IMR-90 (cell line): ENCODE results near the gene CGNL1. TPM values are rescaled to one million over a fixed set of nuclear protein-coding genes. Genes with fewer than 3 reads are reported as not detected.

Experiments
- ATAC-seq: fragments of 200-7000 bp; cut with Tn5 transposase; 2 replicates; pipeline ENCODE4 v1.9.1; 2020; ENCODE audit warnings: low read depth, mild to moderate bottlenecking, moderate library complexity
- BruUV-seq: library from RNA; stranded (reverse); fragments of 400-500 nt; replicated peaks from 2 replicates; lab custom pipeline; 2021; lab: Mats Ljungman, UMichigan
- CTCF ChIA-PET: fragments of 300-600 bp; formaldehyde crosslinking; extraction: SDS; loops from one replicate; lab custom pipeline; 2021; ENCODE audit warnings: antibody characterized with exemption; lab: Yijun Ruan, JAX
- POLR2A ChIA-PET: fragments of 300-600 bp; sonication (Branson Sonifier 250); formaldehyde crosslinking; loops from one replicate; lab custom pipeline; 2022; ENCODE audit warnings: antibody characterized with exemption; ENCODE audit not compliant: unreplicated experiment; lab: Charles Lee
- DNase-seq: peaks from one replicate; pipeline ENCODE4 v3.0.0; 2013
- H2AFZ ChIP-seq: replicated peaks from 2 replicates; pipeline ENCODE3; 2013; ENCODE audit warnings: low read length, mild to moderate bottlenecking; ENCODE audit not compliant: poor library complexity
- H2AK5ac ChIP-seq: 2 replicates; pipeline ENCODE4 v1.6.1; 2013; ENCODE audit warnings: low read depth, low read length, inconsistent platforms
- H2AK9ac ChIP-seq: replicated peaks from 2 replicates; pipeline ENCODE3; 2013; ENCODE audit warnings: mild to moderate bottlenecking, low read depth, low read length, moderate library complexity; ENCODE audit not compliant: poor library complexity
- H2BK120ac ChIP-seq: 2 replicates; pipeline ENCODE4 v1.6.1; 2013; ENCODE audit warnings: low read depth, low read length, inconsistent platforms
- H2BK15ac ChIP-seq: 3 replicates; pipeline ENCODE4 v1.6.1; 2013; ENCODE audit warnings: low read depth, low read length, inconsistent platforms
- H2BK20ac ChIP-seq: 2 replicates; pipeline ENCODE4 v1.6.1; 2013; ENCODE audit warnings: low read depth, mild to moderate bottlenecking, inconsistent platforms, low read length, moderate library complexity
- H2BK5ac ChIP-seq: 2 replicates; pipeline ENCODE4 v1.6.1; 2013; ENCODE audit warnings: mild to moderate bottlenecking, low read depth, low read length, inconsistent platforms; ENCODE audit not compliant: poor library complexity, severe bottlenecking
- H3K14ac ChIP-seq: replicated peaks from 2 replicates; pipeline ENCODE4 v1.6.1; 2013; ENCODE audit warnings: low read depth, low read length, inconsistent platforms
- H3K18ac ChIP-seq: 2 replicates; pipeline ENCODE4 v1.6.1; 2013; ENCODE audit warnings: low read depth, low read length, control low read depth
- H3K23ac ChIP-seq: 2 replicates; pipeline ENCODE4 v1.6.1; 2013; ENCODE audit warnings: low read depth, low read length, inconsistent platforms
- H3K27ac ChIP-seq: 2 replicates; pipeline ENCODE4 v1.5.1; 2013; ENCODE audit warnings: mild to moderate bottlenecking, control low read depth, low read length; ENCODE audit not compliant: insufficient read depth
- H3K27me3 ChIP-seq: 2 replicates; pipeline ENCODE4 v1.6.1; 2013; ENCODE audit warnings: low read length; ENCODE audit not compliant: control insufficient read depth, insufficient read depth
- H3K36me3 ChIP-seq: 2 replicates; pipeline ENCODE4 v1.6.1; 2013; ENCODE audit warnings: low read length, mixed read lengths; ENCODE audit not compliant: control insufficient read depth, insufficient read depth
- H3K4ac ChIP-seq: 2 replicates; pipeline ENCODE4 v1.6.1; 2013; ENCODE audit warnings: low read depth, low read length, inconsistent platforms
- H3K4me1 ChIP-seq: 2 replicates; pipeline ENCODE4 v1.6.1; 2013; ENCODE audit warnings: low read length, mixed read lengths; ENCODE audit not compliant: control insufficient read depth, insufficient read depth
- H3K4me2 ChIP-seq: 2 replicates; pipeline ENCODE4 v1.6.1; 2013; ENCODE audit warnings: low read depth, mild to moderate bottlenecking, control low read depth, low read length, moderate library complexity
- H3K4me3 ChIP-seq: 2 replicates; pipeline ENCODE4 v1.5.1; 2013; ENCODE audit warnings: low read depth, mild to moderate bottlenecking, control low read depth, low read length, moderate library complexity; ENCODE audit not compliant: insufficient read depth
- H3K56ac ChIP-seq: 2 replicates; pipeline ENCODE4 v1.6.1; 2013; ENCODE audit warnings: low read length, inconsistent platforms; ENCODE audit not compliant: insufficient read depth; ENCODE audit errors: extremely low read depth
- H3K79me1 ChIP-seq, 2 experiments: 2 replicates each; pipeline ENCODE4 v1.6.1; 2013; ENCODE audit warnings: low read length in 2 of 2, inconsistent platforms in 1 of 2, low read depth in 1 of 2
- H3K9ac ChIP-seq: 2 replicates; pipeline ENCODE4 v1.6.1; 2013; ENCODE audit warnings: low read depth, low read length, control low read depth
- H3K9me1 ChIP-seq: 2 replicates; pipeline ENCODE4 v1.6.1; 2013; ENCODE audit warnings: low read length, inconsistent platforms; ENCODE audit not compliant: insufficient read depth
- H3K9me3 ChIP-seq: 2 replicates; pipeline ENCODE4 v1.6.1; 2013; ENCODE audit warnings: low read length; ENCODE audit not compliant: control insufficient read depth, insufficient read depth
- H4K20me1 ChIP-seq: 2 replicates; pipeline ENCODE4 v1.6.1; 2013; ENCODE audit warnings: low read length, inconsistent platforms; ENCODE audit not compliant: insufficient read depth
- H4K5ac ChIP-seq: 2 replicates; pipeline ENCODE4 v1.6.1; 2013; ENCODE audit warnings: mild to moderate bottlenecking, low read depth, low read length, control low read depth
- H4K8ac ChIP-seq, 2 experiments: 2 replicates each; pipeline ENCODE4 v1.6.1; 2013; ENCODE audit warnings: low read depth in 2 of 2, low read length in 2 of 2, control low read depth in 1 of 2, inconsistent platforms in 1 of 2
- H4K91ac ChIP-seq: 2 replicates; pipeline ENCODE4 v1.6.1; 2013; ENCODE audit warnings: low read depth, low read length, inconsistent platforms; ENCODE audit not compliant: insufficient read depth
- BHLHE40 ChIP-seq: fragments of 150-350 bp; IDR thresholded peaks from 2 replicates; pipeline ENCODE4 v1.6.1; 2016; ENCODE audit warnings: mild to moderate bottlenecking, low read depth, low read length
- CHD1 ChIP-seq: IDR thresholded peaks from 2 replicates; pipeline ENCODE4 v1.6.1; 2012; ENCODE audit warnings: low read depth, low read length, improper control_type of control experiment
- ELK1 ChIP-seq: fragments of 150-350 bp; IDR thresholded peaks from 2 replicates; pipeline ENCODE4 v1.6.1; 2016; ENCODE audit warnings: low read depth, mild to moderate bottlenecking, low read length, moderate library complexity, borderline replicate concordance
- NFE2L2 ChIP-seq: fragments of 150-350 bp; IDR thresholded peaks from 2 replicates; pipeline ENCODE4 v1.6.1; 2016; ENCODE audit warnings: low read depth, mild to moderate bottlenecking, low read length
- RCOR1 ChIP-seq: IDR thresholded peaks from 2 replicates; pipeline ENCODE4 v1.6.1; 2012; ENCODE audit warnings: mild to moderate bottlenecking, low read length, improper control_type of control experiment; ENCODE audit not compliant: insufficient replicate concordance
- WGBS, 2 experiments: methylation state at CpG; one replicate each; pipeline versions ENCODE4 v1.1.5 to v1.1.7; 2013; ENCODE audit warnings: missing lambda C conversion rate in 2 of 2; ENCODE audit not compliant: insufficient read length in 1 of 2; ENCODE audit errors: extremely low coverage in 2 of 2; 5-methylcytosine and 5-hydroxymethylcytosine counted together
- dilution Hi-C: fragments of 300-500 bp; cut with HindIII; formaldehyde crosslinking; loops from one replicate; pipeline ENCODE4 v1.14.3; 2018; ENCODE audit warnings: low sequenced_read_pairs; ENCODE audit not compliant: unreplicated experiment
- in situ Hi-C: fragments of 300-500 bp; cut with MboI; formaldehyde crosslinking; loops from 3 replicates; pipeline ENCODE4 v1.14.3; 2019; ENCODE audit warnings: low sequenced_read_pairs, inconsistent platforms, mixed read lengths
- intact Hi-C: fragments of 100-400 bp; cut with micrococcal nuclease; formaldehyde crosslinking; loops from 2 replicates; pipeline ENCODE4 v1.10.0; 2022
- polyA plus RNA-seq, 3 experiments: library from polyadenylated mRNA; depleted of rRNA; stranded (reverse); fragments of >200 nt; gene quantifications; 2 replicates each; pipeline ENCODE4 v1.2.3, GENCODE V29; 2012; ENCODE audit warnings: low replicate concordance in 1 of 3
- total RNA-seq: library from RNA; depleted of rRNA; stranded (reverse); fragments of >200 nt; gene quantifications from 2 replicates; pipeline ENCODE4 v1.2.3, GENCODE V29; 2012

CGNL1 gene
- total and polyA plus RNA-seq, 2 of the 4 experiments (the other 2 are of a cell fraction) = 0.07 to 0.18 TPM

GRCh38 chr15:57446393-57446792 is 70.1 kb downstream of the CGNL1 start:
- no peak overlapping the region for H2AK9ac ChIP-seq
- no peak overlapping the region for H3K27ac ChIP-seq
- no TSS peak for BruUV-seq
- no peak overlapping the region for H3K4me2 ChIP-seq
- no peak overlapping the region for H3K18ac ChIP-seq
- ChIA-PET CTCF (interaction anchor here (0.5 to 0.6 kb wide), 2 partner anchors 106 to 1105 kb away, joined by 3 read pairs; no protein-coding TSS in a partner anchor), POLR2A (no interaction called here)
- intact Hi-C loops (no loop called here), dilution Hi-C loops (no loop called here), in situ Hi-C loops (no loop called here)
- no peaks in the 10 kb centered on the region for H3K36me3 ChIP-seq
- H2BK120ac ChIP-seq = no peak overlapping the region; the same call in 1 of the 2 replicates
- H3K9me3 ChIP-seq = no peaks in the 10 kb centered on the region
- H4K8ac ChIP-seq = no peak overlapping the region
- no peak overlapping the region for H3K9ac ChIP-seq
- no peak overlapping the region for H2AFZ ChIP-seq
- no peaks in the 10 kb centered on the region for H3K4me1 ChIP-seq
- H3K4me3 ChIP-seq = no peak overlapping the region
- H4K5ac ChIP-seq = no peak overlapping the region
- H3K9me1 ChIP-seq = no peaks in the 10 kb centered on the region
- peaks cover 2% of the 10 kb centered on the region; the same call in 1 of the 2 replicates for H3K27me3 ChIP-seq
- no CpG with 5 or more reads among the region's 3 CpGs for WGBS, 2 experiments
- no peak overlapping the region for H3K14ac ChIP-seq
- no peak for DNase-seq
- TF ChIP-seq ELK1 = no peak
- no peak for TF ChIP-seq RCOR1
- TF ChIP-seq NFE2L2 = no peak
- TF ChIP-seq BHLHE40 = no peak
- no peak for TF ChIP-seq CHD1
- no peak overlapping the region for H3K23ac ChIP-seq
- no peak overlapping the region for H3K56ac ChIP-seq
- no peak overlapping the region for H2AK5ac ChIP-seq
- H2BK20ac ChIP-seq = 0 out of 2 replicates have a peak overlapping the region, but pooled peaks have one; percentile 20
- ATAC-seq = no peak
- H3K4ac ChIP-seq = no peak overlapping the region
- no peak overlapping the region for H4K91ac ChIP-seq
- no peak overlapping the region for H2BK5ac ChIP-seq
- no peaks in the 10 kb centered on the region for H3K79me1 ChIP-seq
- H2BK15ac ChIP-seq = no peak overlapping the region
- H4K20me1 ChIP-seq = no peaks in the 10 kb centered on the region
